CD4-positive, alpha-beta T cell (primary cell): ENCODE measurements around the gene RAB24. TPM values are rescaled to one million over a fixed set of nuclear protein-coding genes. Genes with fewer than 3 reads are reported as not detected.
"Not testable (repeated sequence)": the region's sequence is repeated elsewhere in the genome, so short reads cannot be mapped to it uniquely, and the experiment has no call there.

Source experiments
- ATAC-seq: fragments of 200-7000 bp; cut with Tn5 transposase; one replicate; pipeline ENCODE4 v1.10.0; 2022; ENCODE audit warnings: mild to moderate bottlenecking; ENCODE audit not compliant: poor library complexity
- CTCF ChIA-PET: fragments of 350-600 bp; sonication (Branson Sonifier 250); formaldehyde crosslinking; loops from one replicate; lab custom pipeline; 2021; ENCODE audit warnings: antibody characterized with exemption, inconsistent platforms; lab: Charles Lee
- POLR2A ChIA-PET: fragments of 350-600 bp; sonication (Branson Sonifier 250); formaldehyde crosslinking; loops from one replicate; lab custom pipeline; 2021; ENCODE audit warnings: antibody characterized with exemption, inconsistent platforms; lab: Charles Lee
- DNase-seq, 14 experiments: peaks; one replicate each; pipeline ENCODE4 v3.0.0-alpha.2; 2013 to 2020; ENCODE audit warnings: mixed read lengths in 2 of 14
- H3K27ac ChIP-seq, 2 donors: one replicate each; pipeline versions ENCODE4 v1.5.1 to v1.7.0; 2013; ENCODE audit warnings: low read length in 2 of 2, low read depth in 1 of 2, mild to moderate bottlenecking in 1 of 2
- H3K27me3 ChIP-seq, 2 experiments: 1 replicate in 1 of 2; 2 replicates in 1 of 2; pipeline versions ENCODE4 v1.6.1 to v1.7.0; 2013; ENCODE audit warnings: low read length in 2 of 2, control low read depth in 1 of 2, mild to moderate bottlenecking in 1 of 2, moderate library complexity in 1 of 2; ENCODE audit not compliant: insufficient read depth in 2 of 2, control insufficient read depth in 1 of 2
- H3K36me3 ChIP-seq: one replicate; pipeline ENCODE4 v1.6.1; 2013; ENCODE audit warnings: low read length, control low read depth; ENCODE audit not compliant: insufficient read depth
- H3K4me1 ChIP-seq: one replicate; pipeline ENCODE4 v1.6.1; 2013; ENCODE audit warnings: low read length, control low read depth; ENCODE audit not compliant: insufficient read depth
- H3K4me3 ChIP-seq: one replicate; pipeline ENCODE4 v1.5.1; 2013; ENCODE audit warnings: mild to moderate bottlenecking, low read length, moderate library complexity
- H3K9me3 ChIP-seq, 2 experiments: 1 replicate in 1 of 2; 2 replicates in 1 of 2; pipeline versions ENCODE4 v1.6.1 to v1.7.0; 2013; ENCODE audit warnings: low read length in 2 of 2, mild to moderate bottlenecking in 2 of 2, control low read depth in 1 of 2, moderate library complexity in 1 of 2; ENCODE audit not compliant: control insufficient read depth in 1 of 2, insufficient read depth in 1 of 2
- H3K27ac Mint-ChIP-seq: one replicate; pipeline ENCODE4 v1.8.0; 2020; ENCODE audit warnings: mixed read lengths
- H3K27me3 Mint-ChIP-seq: one replicate; pipeline ENCODE4 v1.8.0; 2021; ENCODE audit warnings: mixed read lengths
- H3K36me3 Mint-ChIP-seq: one replicate; pipeline ENCODE4 v1.8.0; 2021; ENCODE audit warnings: low read depth, mixed read lengths
- H3K4me1 Mint-ChIP-seq: one replicate; pipeline ENCODE4 v1.8.0; 2021; ENCODE audit warnings: low read depth, mixed read lengths
- H3K4me3 Mint-ChIP-seq: one replicate; pipeline ENCODE4 v1.8.0; 2020; ENCODE audit warnings: mild to moderate bottlenecking, mixed read lengths
- H3K9me3 Mint-ChIP-seq: one replicate; pipeline ENCODE4 v1.8.0; 2020; ENCODE audit warnings: mixed read lengths
- CTCF ChIP-seq: fragments of 200-600 bp; IDR thresholded peaks from one replicate; pipeline ENCODE4 v1.8.0; 2022; ENCODE audit warnings: antibody characterized with exemption, mild to moderate bottlenecking
- intact Hi-C, 2 experiments: fragments of 100-400 bp; cut with DNase I in 1 of 2; cut with micrococcal nuclease in 1 of 2; formaldehyde crosslinking; loops; one replicate each; pipeline versions ENCODE4 v1.15.1 to v1.9.0; 2023 to 2025; cut with DNase I, micrococcal nuclease
- total RNA-seq, 174 experiments: library from RNA in 2 of 174; stranded (reverse) in 2 of 174; gene quantifications; one replicate each; pipeline ENCODE4 v1.2.3 and lab custom pipeline; 2021 to 2026

Gene RAB24
- total RNA-seq, 2 experiments from 2014 or later = 17.0 to 18.0 TPM

GRCh38 chr5:177344891-177345290 is 41.4 kb upstream of the RAB24 start:
- no peak overlapping the region for H3K4me3 ChIP-seq
- Mint-ChIP-seq H3K9me3 (no peaks in the 10 kb centered on the region), H3K4me1 (peaks cover 44% of the 10 kb centered on the region), H3K27ac (no peak overlapping the region), H3K36me3 (peaks cover 62% of the 10 kb centered on the region), H3K4me3 (no peak overlapping the region), H3K27me3 (no peaks in the 10 kb centered on the region)
- H3K36me3 ChIP-seq = peaks cover 58% of the 10 kb centered on the region
- ATAC-seq (no peak), DNase-seq (no peak)
- no peak for TF ChIP-seq CTCF
- POLR2A ChIA-PET = no interaction called here
- CTCF ChIA-PET = no interaction called here
- peaks cover 22% of the 10 kb centered on the region for H3K4me1 ChIP-seq
- H3K27me3 ChIP-seq = no peaks in the 10 kb centered on the region
- intact Hi-C loops = no loop called here
- H3K27ac ChIP-seq = no peak overlapping the region
- no peaks in the 10 kb centered on the region for H3K9me3 ChIP-seq

- ChIA-PET CTCF (interaction anchor here (0.7 kb wide), 1 partner anchor 18 kb away, joined by 5 read pairs; no protein-coding TSS in a partner anchor), POLR2A (no interaction called here)
- no peaks in the 10 kb centered on the region for H3K27me3 Mint-ChIP-seq
- Histone ChIP-seq H3K36me3 (peaks cover 59% of the 10 kb centered on the region), H3K9me3 (no peaks in the 10 kb centered on the region), H3K4me3 (no peak overlapping the region), H3K27ac (no peak overlapping the region), H3K27me3 (no peaks in the 10 kb centered on the region), H3K4me1 (peaks cover 18% of the 10 kb centered on the region)
- no peaks in the 10 kb centered on the region for H3K9me3 Mint-ChIP-seq
- DNase-seq (no peak), ATAC-seq (no peak)
- H3K27ac Mint-ChIP-seq = no peak overlapping the region
- no peak for TF ChIP-seq CTCF
- H3K36me3 Mint-ChIP-seq = peaks cover 62% of the 10 kb centered on the region
- H3K4me1 Mint-ChIP-seq = peaks cover 40% of the 10 kb centered on the region
- no peak overlapping the region for H3K4me3 Mint-ChIP-seq
- intact Hi-C loops = no loop called here
Observed at GRCh38 chr5:177343777-177344176, 40.3 kb upstream of the RAB24 start.

DNA sequence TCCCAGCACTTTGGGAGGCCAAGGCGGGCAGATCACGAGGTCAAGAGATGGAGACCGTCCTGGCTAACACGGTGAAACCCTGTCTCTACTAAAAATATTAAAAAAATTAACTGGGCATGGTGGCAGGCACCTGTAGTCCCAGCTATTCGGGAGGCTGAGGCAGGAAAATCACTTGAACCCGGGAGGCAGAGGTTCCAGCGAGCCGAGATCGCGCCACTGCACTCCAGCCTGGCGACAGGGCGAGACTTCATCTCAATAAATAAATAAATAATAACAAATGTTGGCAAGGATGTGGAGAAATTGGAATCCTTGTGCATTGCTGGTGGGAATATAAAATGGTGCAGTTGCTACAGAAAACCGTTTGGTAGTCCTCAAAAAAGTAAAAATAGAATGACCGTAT is 39.5 kb upstream of the RAB24 start:
- POLR2A ChIA-PET, H3K4me3 ChIP-seq, H3K27ac ChIP-seq, H3K9me3 ChIP-seq, H3K27me3 Mint-ChIP-seq, DNase-seq, H3K27me3 ChIP-seq, ATAC-seq, H3K4me3 Mint-ChIP-seq, H3K9me3 Mint-ChIP-seq, H3K27ac Mint-ChIP-seq, CTCF ChIA-PET, intact Hi-C loops: not testable (repeated sequence)
- H3K4me1 ChIP-seq = peaks cover 15% of the 10 kb centered on the region
- H3K36me3 ChIP-seq = peaks cover 65% of the 10 kb centered on the region
- H3K4me1 Mint-ChIP-seq = peaks cover 40% of the 10 kb centered on the region
- H3K36me3 Mint-ChIP-seq = peaks cover 66% of the 10 kb centered on the region

GRCh38 chr5:177339107-177339638 is 35.7 kb upstream of the RAB24 start:
- TF ChIP-seq CTCF = no peak
- intact Hi-C loops = no loop called here
- H3K36me3 Mint-ChIP-seq = peaks cover 71% of the 10 kb centered on the region
- POLR2A ChIA-PET = no interaction called here
- ATAC-seq = no peak
- Histone ChIP-seq H3K4me3 (no peak overlapping the region), H3K4me1 (peaks cover 6% of the 10 kb centered on the region), H3K36me3 (peaks cover 85% of the 10 kb centered on the region), H3K27ac (no peak overlapping the region), H3K9me3 (no peaks in the 10 kb centered on the region), H3K27me3 (no peaks in the 10 kb centered on the region)
- no peaks in the 10 kb centered on the region for H3K9me3 Mint-ChIP-seq
- H3K27ac Mint-ChIP-seq = no peak overlapping the region
- CTCF ChIA-PET = no interaction called here
- no peaks in the 10 kb centered on the region for H3K27me3 Mint-ChIP-seq
- DNase-seq = peak in 1 of 14 experiments; percentile 19
- peaks cover 21% of the 10 kb centered on the region for H3K4me1 Mint-ChIP-seq
- H3K4me3 Mint-ChIP-seq = no peak overlapping the region
